ENCODE measurements around the gene RHOG. TPM values are rescaled to one million over a fixed set of nuclear protein-coding genes. Genes with fewer than 3 reads are reported as not detected.

RHOG gene
- total and polyA plus RNA-seq, 7 donors = 37.3 to 90.3 (median 48.7) TPM

GRCh38 chr11:3834349-3834663, 6.5 kb downstream of the RHOG start:
- intact Hi-C loops (cut with DNase I) = no loop called here
- Histone ChIP-seq H3K27ac (peak overlapping the region in 1 of 4 donors; percentile 31), H3K27me3 (no peaks in the 10 kb centered on the region), H3K9me3 (no peaks in the 10 kb centered on the region), H3K4me3 (no peak overlapping the region), H3K4me1 (peaks cover 2 to 54% (median 42%) of the 10 kb centered on the region in 4 donors), H3K36me3 (peaks cover 0 to 30% (median 2%) of the 10 kb centered on the region in 4 donors)
- 62 to 86% methylated on average over 4 of the region's 4 CpGs for WGBS, 2 donors
- DNase-seq = no peak
- TF ChIP-seq POLR2A (IDR thresholded peaks at IDR 0.05) = no peak
- TF ChIP-seq POLR2AphosphoS5 (IDR thresholded peaks at IDR 0.05) = no peak
- no peak for TF ChIP-seq EP300 (IDR thresholded peaks at IDR 0.05)
- no peak for TF ChIP-seq CTCF (IDR thresholded peaks at IDR 0.05)

- Histone ChIP-seq H3K4me3 (no peak overlapping the region), H3K27ac (no peak overlapping the region), H3K9me3 (no peaks in the 10 kb centered on the region), H3K27me3 (no peaks in the 10 kb centered on the region), H3K36me3 (peaks cover 0 to 30% (median 2%) of the 10 kb centered on the region in 4 donors), H3K4me1 (peaks cover 2 to 45% (median 34%) of the 10 kb centered on the region in 4 donors)
- WGBS, 2 donors = 83 to 90% methylated on average over 2 of the region's 2 CpGs
- DNase-seq = no peak
- intact Hi-C loops (cut with DNase I) = no loop called here
- TF ChIP-seq CTCF (IDR thresholded peaks at IDR 0.05) = no peak
- TF ChIP-seq POLR2A (IDR thresholded peaks at IDR 0.05) = no peak
- TF ChIP-seq POLR2AphosphoS5 (IDR thresholded peaks at IDR 0.05) = no peak
- no peak for TF ChIP-seq EP300 (IDR thresholded peaks at IDR 0.05)
These were observed 7.3 kb downstream of the RHOG start for GRCh38 chr11:3833449-3833848.

- Histone ChIP-seq H3K27me3 (no peaks in the 10 kb centered on the region), H3K27ac (no peak overlapping the region), H3K4me3 (no peak overlapping the region), H3K36me3 (peaks cover 2 to 35% (median 3%) of the 10 kb centered on the region in 4 donors), H3K4me1 (peaks cover 2 to 39% (median 29%) of the 10 kb centered on the region in 4 donors), H3K9me3 (no peaks in the 10 kb centered on the region)
- TF ChIP-seq POLR2A (IDR thresholded peaks at IDR 0.05) = no peak
- no peak for TF ChIP-seq CTCF (IDR thresholded peaks at IDR 0.05)
- TF ChIP-seq POLR2AphosphoS5 (IDR thresholded peaks at IDR 0.05) = no peak
- TF ChIP-seq EP300 (IDR thresholded peaks at IDR 0.05) = no peak
- no peak for DNase-seq
- intact Hi-C loops (cut with DNase I) = no loop called here
- WGBS, 2 donors = 92 to 97% methylated on average over 2 of the region's 2 CpGs
These were observed 7.9 kb downstream of the RHOG start for GRCh38 chr11:3832816-3833215.

- Histone ChIP-seq H3K27ac (peak overlapping the region in 1 of 4 donors; percentile 14), H3K27me3 (no peaks in the 10 kb centered on the region), H3K36me3 (peaks cover 12 to 47% (median 14%) of the 10 kb centered on the region in 4 donors), H3K4me1 (peaks cover 2 to 29% (median 23%) of the 10 kb centered on the region in 4 donors), H3K4me3 (no peak overlapping the region), H3K9me3 (no peaks in the 10 kb centered on the region)
- TF ChIP-seq CTCF (IDR thresholded peaks at IDR 0.05) (no peak), POLR2A (IDR thresholded peaks at IDR 0.05) (no peak), EP300 (IDR thresholded peaks at IDR 0.05) (no peak), POLR2AphosphoS5 (IDR thresholded peaks at IDR 0.05) (no peak)
- WGBS, 2 donors = 81 to 82% methylated on average over 12 to 13 of the region's 13 CpGs
- no peak for DNase-seq
- intact Hi-C loops (cut with DNase I) = no loop called here
These were observed 9.2 kb downstream of the RHOG start for GRCh38 chr11:3831378-3832239.
